GDM1 (cell line): ENCODE measurements around the gene DYRK1A.
"Not testable (repeated sequence)": the region's sequence is repeated elsewhere in the genome, so short reads cannot be mapped to it uniquely, and the experiment has no call there.

Experiments used
- DNase-seq: peaks from one replicate; lab custom pipeline; 2025; lab: John Stamatoyannopoulos, UW

The DYRK1A gene

GRCh38 chr21:37484535-37485474 is 118.2 kb downstream of the DYRK1A start:
- no peak for DNase-seq

- no peak for DNase-seq
These were observed 123.0 kb downstream of the DYRK1A start for GRCh38 chr21:37489553-37489952.

- no peak for DNase-seq
These were observed 123.5 kb downstream of the DYRK1A start for GRCh38 chr21:37490084-37490483.

- no peak for DNase-seq
These were observed 130.4 kb downstream of the DYRK1A start for GRCh38 chr21:37496972-37497371.

- no peak for DNase-seq
These were observed 132.1 kb downstream of the DYRK1A start for GRCh38 chr21:37498664-37499063.

DNA sequence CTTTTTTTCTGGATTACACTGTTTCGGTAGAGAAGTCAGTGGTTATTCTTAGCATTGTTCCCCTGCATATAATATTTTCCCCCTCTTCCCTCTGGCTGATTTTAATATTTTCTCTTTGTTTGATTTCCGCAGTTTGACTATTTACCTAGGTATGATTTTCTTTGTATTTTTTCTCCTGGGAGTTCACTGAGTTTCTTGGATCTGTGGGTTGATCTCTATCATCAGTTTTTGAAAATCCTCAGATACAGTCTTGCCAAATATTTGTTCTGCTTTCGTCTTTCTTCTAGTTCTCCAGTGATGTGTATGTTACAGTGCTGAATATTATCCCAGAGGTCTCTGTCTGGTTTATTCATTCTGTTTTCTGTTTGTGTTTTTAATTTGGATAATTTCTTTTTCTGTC is 136.4 kb downstream of the DYRK1A start:
- DNase-seq = no peak

DNA sequence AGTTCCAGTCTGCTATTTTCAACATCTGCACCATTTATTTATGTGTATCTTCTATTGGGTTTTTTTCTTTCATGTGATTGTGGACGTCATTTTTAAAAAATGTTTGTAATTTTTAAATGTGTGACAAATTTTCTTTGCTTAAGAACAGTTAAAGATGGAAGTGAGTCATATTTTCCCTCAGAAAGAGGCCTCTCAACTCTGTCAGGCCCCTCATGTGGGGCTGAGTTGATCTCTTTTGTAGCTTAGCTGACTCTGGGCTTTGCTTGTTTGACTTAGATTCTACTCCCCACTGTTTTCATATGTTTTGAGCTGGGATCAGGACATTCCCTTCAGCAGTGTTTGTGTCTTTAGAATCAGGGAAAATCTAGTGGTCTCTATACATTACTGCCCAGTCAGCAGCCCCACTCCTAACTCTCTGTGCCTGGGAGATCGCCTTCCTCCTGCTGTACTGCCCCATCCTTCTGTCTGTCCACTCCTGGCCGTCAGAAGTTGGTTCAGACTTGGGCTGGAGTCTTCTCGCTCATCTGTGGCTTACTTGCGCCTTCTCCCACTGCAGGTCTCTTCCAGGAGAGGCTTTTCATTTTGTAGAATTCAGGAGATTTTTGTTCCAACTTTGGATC is 137.4 kb downstream of the DYRK1A start:
- DNase-seq = no peak

GRCh38 chr21:37505963-37506362 is 139.4 kb downstream of the DYRK1A start:
- no peak for DNase-seq

DNA sequence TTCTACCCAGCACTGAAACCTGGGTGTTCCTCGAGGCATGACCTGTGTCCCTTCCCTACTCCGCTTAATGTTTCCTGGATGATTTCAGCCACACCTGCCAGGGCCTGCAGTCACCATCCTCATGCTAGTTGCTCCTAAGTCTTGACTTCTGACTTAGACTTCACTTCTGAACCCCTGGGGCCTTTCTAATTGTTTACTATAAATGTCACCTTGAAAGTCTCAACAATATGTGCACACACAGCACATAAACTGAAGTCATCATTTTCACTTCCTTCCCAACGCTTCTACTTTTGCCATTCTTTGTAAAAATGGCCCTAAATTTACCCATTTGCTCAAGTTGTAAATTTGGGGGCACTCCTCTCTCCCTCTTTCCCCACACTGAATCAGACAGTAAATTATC is 141.1 kb downstream of the DYRK1A start:
- no peak for DNase-seq

GRCh38 chr21:37508341-37508740 is 141.8 kb downstream of the DYRK1A start:
- DNase-seq = no peak

GRCh38 chr21:37509802-37510393 is 143.3 kb downstream of the DYRK1A start:
- DNase-seq = no peak

- no peak for DNase-seq
These were observed 145.3 kb downstream of the DYRK1A start for GRCh38 chr21:37511848-37512247.

GRCh38 chr21:37513383-37513782 is 146.8 kb downstream of the DYRK1A start:
- DNase-seq = no peak

GRCh38 chr21:37514038-37514667 is 147.6 kb downstream of the DYRK1A start:
- DNase-seq = no peak

DNA sequence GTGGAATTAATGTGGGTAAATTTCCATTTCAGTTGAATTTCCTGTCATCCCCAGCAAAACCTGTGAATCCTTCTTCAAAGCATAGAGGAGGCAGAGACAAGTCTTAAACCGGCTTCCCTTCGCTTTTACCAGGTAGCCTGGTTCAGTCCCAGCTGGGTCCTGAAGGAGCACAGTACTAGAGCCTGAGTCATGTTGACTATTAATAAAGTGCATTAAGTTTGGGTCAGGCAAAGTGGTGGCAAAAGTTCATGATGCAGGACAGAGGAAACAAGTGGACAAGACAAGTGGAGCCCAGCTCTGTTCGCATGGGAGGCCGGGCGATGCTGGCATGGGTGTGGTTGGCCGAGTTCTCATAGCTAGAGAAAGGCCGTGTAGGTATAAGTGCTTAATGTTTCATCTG is 150.4 kb downstream of the DYRK1A start:
- no peak for DNase-seq

- DNase-seq = no peak
These were observed 154.2 kb downstream of the DYRK1A start for GRCh38 chr21:37520801-37521200.

GRCh38 chr21:37521658-37522057 is 155.1 kb downstream of the DYRK1A start:
- no peak for DNase-seq

DNA sequence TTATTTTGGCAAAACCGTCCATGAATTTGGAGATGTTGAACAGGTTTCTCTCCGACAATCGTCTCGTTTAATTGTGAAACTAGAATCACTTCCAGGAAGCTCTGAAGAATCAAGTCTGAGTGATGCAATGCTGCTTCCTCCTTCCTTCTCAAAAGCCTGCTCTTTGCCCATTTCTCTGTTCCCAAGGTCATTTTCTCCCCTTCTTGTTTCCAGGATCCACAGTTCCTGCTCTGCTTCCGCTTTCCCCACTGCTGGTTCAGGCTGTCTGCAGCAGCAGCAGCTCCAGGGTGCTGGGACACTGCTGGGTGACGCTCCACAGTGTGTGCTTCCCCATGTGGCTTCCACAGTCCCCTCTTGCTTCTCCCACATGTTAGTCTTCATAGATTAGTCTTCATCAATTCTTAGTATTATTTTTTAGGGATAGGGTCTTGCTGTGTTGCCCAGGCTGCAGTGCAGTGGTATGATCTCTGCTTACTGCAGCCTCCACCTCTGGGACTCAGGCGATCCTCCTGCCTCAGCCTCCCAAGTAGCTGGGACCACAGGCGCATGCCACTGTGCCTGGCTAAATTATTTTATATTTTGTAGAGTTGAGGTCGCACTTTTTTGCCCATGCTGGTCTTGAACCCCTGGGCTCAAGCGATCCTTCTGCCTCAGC is 156.2 kb downstream of the DYRK1A start:
- no peak for DNase-seq

DNA sequence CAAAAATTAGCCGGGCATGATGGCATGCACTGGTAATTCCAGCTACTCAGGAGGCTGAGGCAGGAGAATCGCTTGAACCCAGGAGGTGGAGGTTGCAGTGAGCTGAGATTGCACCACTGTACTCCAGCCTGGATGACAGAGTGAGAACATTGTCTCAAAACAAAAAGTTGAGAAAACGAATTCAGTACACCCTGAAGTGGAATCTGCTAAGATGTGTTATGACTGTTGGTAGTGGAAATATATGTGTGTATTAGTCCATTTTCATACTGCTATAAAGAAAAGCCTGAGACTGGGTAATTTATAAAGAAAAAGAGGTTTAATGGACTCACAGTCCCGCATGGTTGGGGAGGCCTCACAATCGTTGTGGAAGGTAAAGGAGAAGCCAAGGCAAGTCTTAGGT is 158.4 kb downstream of the DYRK1A start:
- DNase-seq = not testable (repeated sequence)

DNA sequence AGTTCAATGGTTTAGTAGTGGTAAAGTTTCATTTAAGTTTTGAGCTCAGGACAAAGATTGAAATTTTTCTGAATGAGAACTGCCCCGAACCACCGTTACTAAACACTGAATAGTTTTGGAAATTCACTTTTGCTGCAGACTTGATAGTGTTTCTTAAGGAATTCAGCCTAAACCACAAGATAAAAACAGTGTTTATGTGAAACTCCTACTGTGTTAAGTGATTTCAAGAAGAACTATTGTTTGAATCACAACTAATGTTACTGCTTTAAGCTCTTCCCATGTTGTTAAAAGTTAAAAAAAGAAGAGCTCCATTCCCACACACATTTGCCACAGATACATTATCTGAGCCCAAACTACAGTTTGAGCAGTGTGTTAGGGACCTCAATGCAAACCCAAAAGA is 159.2 kb downstream of the DYRK1A start:
- DNase-seq = no peak

- no peak for DNase-seq
These were observed 160.5 kb downstream of the DYRK1A start for GRCh38 chr21:37527103-37527502.

- DNase-seq = no peak
These were observed 161.1 kb downstream of the DYRK1A start for GRCh38 chr21:37527716-37528115.
